Psoas muscle (tissue), 8 donors: ENCODE measurements around the gene MYBPHL. TPM values are rescaled to one million over a fixed set of nuclear protein-coding genes. Genes with fewer than 3 reads are reported as not detected.

ENCODE experiments used
- ATAC-seq, 4 donors: fragments of 200-7000 bp; cut with Tn5 transposase; one replicate each; pipeline ENCODE4 v1.9.1; 2020; ENCODE audit warnings: moderate library complexity in 3 of 4, mild to moderate bottlenecking in 2 of 4
- DNase-seq, 2 donors: peaks; one replicate each; pipeline ENCODE4 v3.0.0-alpha.2; 2020
- H3K27ac ChIP-seq: fragments of 200-600 bp; one replicate; pipeline ENCODE4 v1.8.0; 2022
- H3K27me3 ChIP-seq, 3 donors: fragments of 200-600 bp in 1 of 3; one replicate each; pipeline versions ENCODE4 v1.6.1 to v1.8.0; 2013 to 2022; ENCODE audit warnings: low read length in 2 of 3, mild to moderate bottlenecking in 2 of 3, moderate library complexity in 1 of 3; ENCODE audit not compliant: insufficient read depth in 3 of 3
- H3K36me3 ChIP-seq, 2 donors: fragments of 200-600 bp in 1 of 2; one replicate each; pipeline versions ENCODE4 v1.6.1 to v1.8.0; 2013 to 2022; ENCODE audit warnings: low read depth in 1 of 2, mild to moderate bottlenecking in 1 of 2, moderate library complexity in 1 of 2; ENCODE audit not compliant: insufficient read depth in 1 of 2
- H3K4me1 ChIP-seq: fragments of 200-600 bp; one replicate; pipeline ENCODE4 v1.8.0; 2022
- H3K4me3 ChIP-seq: fragments of 200-600 bp; one replicate; pipeline ENCODE4 v1.8.0; 2022; ENCODE audit warnings: mild to moderate bottlenecking
- H3K9me3 ChIP-seq: fragments of 200-600 bp; one replicate; pipeline ENCODE4 v1.8.0; 2022
- WGBS, 3 donors: extraction: QIAGEN DNeasy Blood & Tissue Kit; methylation state at CpG; one replicate each; pipeline versions ENCODE4 v1.1.6 to v1.1.7; 2013; 5-methylcytosine and 5-hydroxymethylcytosine counted together
- intact Hi-C, 2 donors: fragments of 100-400 bp; cut with DNase I; formaldehyde crosslinking; loops; one replicate each; pipeline versions ENCODE4 v1.11.0 to v1.14.2; 2022
- polyA plus RNA-seq, 3 donors: library from polyadenylated mRNA; stranded (reverse); fragments of 200-250 nt; gene quantifications; one replicate each; pipeline ENCODE4 v1.2.3, GENCODE V29; 2013
- total RNA-seq, 4 donors: library from RNA; stranded (reverse); fragmentation: NEBNext Ultra II Directional in 2 of 4; extraction: Animal tissue kit (Norgen Biotek cat#: 25700) in 2 of 4; gene quantifications; one replicate each; pipeline versions ENCODE4 v1.2.1 to v1.2.4, GENCODE V29; 2021 to 2023
- TF ChIP-seq, protein P1 (sequence below): fragments of 200-600 bp; IDR thresholded peaks from one replicate; pipeline ENCODE4 v1.8.0; 2022; ENCODE audit warnings: antibody characterized with exemption
- donor health status: healthy with polysubstance abuse.
- donor health status: DM: no; HTN: no; CAD: no; lungs with moderate emphysema.
- donor health status: Bipolar disorder and iron deficiency.
- donor health status: healthy.
- donor health status: DM: yes; HTN: yes; CAD: no.
- donor health status: DM: no; HTN: no; CAD: no.
- donor health status: DM: no; HTN: no; CAD: no.
- donor health status: DM: yes; HTN: yes; CAD: no.

Gene MYBPHL
- total and polyA plus RNA-seq, 7 donors, result 0.17 to 2.2 (median 0.57) TPM; not detected in 1

DNA sequence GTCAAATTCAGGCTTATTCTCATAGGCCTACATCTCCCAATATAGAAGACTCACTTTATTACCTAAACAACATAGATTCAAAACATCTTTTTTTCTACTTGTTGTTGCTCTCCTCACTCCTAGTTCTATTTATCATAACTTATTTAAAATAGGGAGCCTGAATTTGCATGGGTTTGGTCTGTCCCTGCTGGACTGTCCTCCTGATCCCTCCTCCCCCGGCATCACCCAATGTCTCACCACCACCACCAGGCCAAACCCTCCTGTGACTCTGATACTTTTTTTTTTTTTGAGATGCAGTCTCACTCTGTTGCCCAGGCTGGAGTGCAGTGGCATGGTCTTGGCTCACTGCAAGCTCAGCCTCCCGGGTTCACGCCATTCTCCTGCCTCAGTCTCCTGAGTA is 31.8 kb upstream of the MYBPHL start:
- Histone ChIP-seq H3K27me3 (no peaks in the 10 kb centered on the region), H3K4me3 (no peak overlapping the region), H3K36me3 (peaks cover 4 to 95% of the 10 kb centered on the region in 2 donors), H3K27ac (peak overlapping the region; percentile 79), H3K9me3 (no peaks in the 10 kb centered on the region), H3K4me1 (peaks cover 10% of the 10 kb centered on the region)
- intact Hi-C loops, result no loop called here
- ATAC-seq (no peak), DNase-seq (no peak)
- TF ChIP-seq, protein P1, sequence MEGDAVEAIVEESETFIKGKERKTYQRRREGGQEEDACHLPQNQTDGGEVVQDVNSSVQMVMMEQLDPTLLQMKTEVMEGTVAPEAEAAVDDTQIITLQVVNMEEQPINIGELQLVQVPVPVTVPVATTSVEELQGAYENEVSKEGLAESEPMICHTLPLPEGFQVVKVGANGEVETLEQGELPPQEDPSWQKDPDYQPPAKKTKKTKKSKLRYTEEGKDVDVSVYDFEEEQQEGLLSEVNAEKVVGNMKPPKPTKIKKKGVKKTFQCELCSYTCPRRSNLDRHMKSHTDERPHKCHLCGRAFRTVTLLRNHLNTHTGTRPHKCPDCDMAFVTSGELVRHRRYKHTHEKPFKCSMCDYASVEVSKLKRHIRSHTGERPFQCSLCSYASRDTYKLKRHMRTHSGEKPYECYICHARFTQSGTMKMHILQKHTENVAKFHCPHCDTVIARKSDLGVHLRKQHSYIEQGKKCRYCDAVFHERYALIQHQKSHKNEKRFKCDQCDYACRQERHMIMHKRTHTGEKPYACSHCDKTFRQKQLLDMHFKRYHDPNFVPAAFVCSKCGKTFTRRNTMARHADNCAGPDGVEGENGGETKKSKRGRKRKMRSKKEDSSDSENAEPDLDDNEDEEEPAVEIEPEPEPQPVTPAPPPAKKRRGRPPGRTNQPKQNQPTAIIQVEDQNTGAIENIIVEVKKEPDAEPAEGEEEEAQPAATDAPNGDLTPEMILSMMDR, result no peak
- WGBS, 3 donors, result 95 to 98% (median 96%) methylated on average over 3 of the region's 3 CpGs

DNA sequence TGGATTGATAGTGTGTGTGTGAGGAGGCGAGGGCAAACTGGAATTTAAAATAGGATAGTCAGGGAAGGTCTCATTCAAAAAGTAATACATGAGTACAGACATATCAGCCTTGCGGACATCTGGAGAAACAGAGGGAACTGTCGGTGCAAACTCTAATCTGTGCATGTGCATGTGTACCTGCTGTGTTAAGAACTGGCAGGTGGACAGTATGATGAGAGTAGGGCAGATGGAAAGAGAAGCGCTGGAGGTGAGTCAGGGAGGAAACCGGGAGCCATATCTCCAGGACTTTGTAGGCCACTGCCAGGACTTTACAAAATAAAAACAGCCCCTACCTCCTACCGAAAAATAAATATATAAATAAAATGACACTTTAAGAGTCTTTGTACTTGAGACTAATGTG is 31.3 kb upstream of the MYBPHL start:
- peak overlapping the region; percentile 79 for H3K27ac ChIP-seq
- TF ChIP-seq, protein P1, result no peak
- ATAC-seq (peak; percentile 42 to 55 (median 50)), DNase-seq (no peak)
- H3K9me3 ChIP-seq, result no peaks in the 10 kb centered on the region
- H3K4me1 ChIP-seq, result peaks cover 10% of the 10 kb centered on the region
- intact Hi-C loops, result no loop called here
- no peak overlapping the region for H3K4me3 ChIP-seq
- H3K36me3 ChIP-seq, result peaks cover 4 to 95% of the 10 kb centered on the region in 2 donors
- WGBS, 3 donors, result 90 to 96% (median 92%) methylated on average over 6 of the region's 6 CpGs
- H3K27me3 ChIP-seq, result no peaks in the 10 kb centered on the region

DNA sequence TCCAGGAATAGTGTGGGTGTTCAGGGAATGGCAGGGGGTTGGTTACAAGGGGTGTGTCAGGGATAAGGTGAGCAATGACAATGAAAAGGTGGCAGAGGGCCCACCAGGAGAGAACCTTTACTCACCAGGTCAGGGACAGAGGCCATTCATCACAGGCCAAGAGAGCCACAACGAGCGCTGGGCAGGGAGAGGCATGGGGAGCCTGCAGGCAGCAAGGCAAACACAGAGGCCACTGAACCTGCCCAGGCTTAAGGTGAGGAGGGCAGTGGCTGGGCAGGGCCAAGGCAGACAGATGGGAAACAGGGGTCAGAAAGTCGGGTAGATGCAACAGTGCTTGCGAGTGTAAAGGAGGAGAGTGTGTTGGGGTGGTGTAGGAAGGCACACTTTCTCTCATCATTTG is 28.3 kb upstream of the MYBPHL start:
- ATAC-seq, result peak in 1 of 4 donors; percentile 2
- intact Hi-C loops, result no loop called here
- 83 to 88% (median 86%) methylated on average over 4 of the region's 4 CpGs for WGBS, 3 donors
- Histone ChIP-seq H3K27ac (no peak overlapping the region), H3K4me3 (no peak overlapping the region), H3K36me3 (peaks cover 3 to 93% of the 10 kb centered on the region in 2 donors), H3K9me3 (peaks cover 17% of the 10 kb centered on the region), H3K27me3 (no peaks in the 10 kb centered on the region), H3K4me1 (peaks cover 10% of the 10 kb centered on the region)
- DNase-seq, result no peak
- TF ChIP-seq, protein P1, result no peak

- TF ChIP-seq, protein P1, result no peak
- Histone ChIP-seq H3K27me3 (no peaks in the 10 kb centered on the region), H3K4me1 (no peaks in the 10 kb centered on the region), H3K27ac (no peak overlapping the region), H3K9me3 (peaks cover 17% of the 10 kb centered on the region), H3K4me3 (no peak overlapping the region), H3K36me3 (peaks cover 10 to 99% of the 10 kb centered on the region in 2 donors)
- ATAC-seq (no peak), DNase-seq (no peak)
- intact Hi-C loops, result no loop called here
Measured at GRCh38 chr1:109331113-109331512, 24.3 kb upstream of the MYBPHL start.

GRCh38 chr1:109327285-109327684 is 20.5 kb upstream of the MYBPHL start:
- WGBS, 3 donors, result 79 to 86% (median 81%) methylated on average over 5 of the region's 5 CpGs

More at GRCh38 chr1:109327285-109327684, 20.5 kb upstream of the MYBPHL start:
- H3K36me3 ChIP-seq, result peaks cover 11 to 99% of the 10 kb centered on the region in 2 donors
- H3K4me1 ChIP-seq, result no peaks in the 10 kb centered on the region
- intact Hi-C loops, result loop anchor here in 1 of 2 donors (5.0 kb wide), 1 partner anchor 755 kb away; no protein-coding TSS in a partner anchor
- no peak overlapping the region for H3K4me3 ChIP-seq
- H3K27ac ChIP-seq, result no peak overlapping the region
- DNase-seq (no peak), ATAC-seq (no peak)
- peaks cover 10% of the 10 kb centered on the region for H3K9me3 ChIP-seq
- TF ChIP-seq, protein P1, result no peak
- no peaks in the 10 kb centered on the region for H3K27me3 ChIP-seq
